Neural progenitor cell (in vitro differentiated cells): Measurements from ENCODE around the gene MEGF10. TPM values are rescaled to one million over a fixed set of nuclear protein-coding genes. Genes with fewer than 3 reads are reported as not detected.

Source experiments
- DNase-seq: peaks from one replicate; pipeline ENCODE4 v3.0.0-alpha.2; 2016; ENCODE audit warnings: low spot score
- H2AFZ ChIP-seq: fragments of 200-600 bp; sonication (generic); replicated peaks from 2 replicates; pipeline ENCODE4 v1.6.1; 2016; ENCODE audit warnings: antibody characterized with exemption
- H3F3A ChIP-seq: fragments of 200-600 bp; sonication (generic); 2 replicates; pipeline ENCODE4 v1.6.1; 2016; ENCODE audit warnings: antibody characterized with exemption, low read depth
- H3K27ac ChIP-seq: fragments of 200-600 bp; sonication (generic); 2 replicates; pipeline ENCODE4 v1.5.1; 2016; ENCODE audit warnings: mild to moderate bottlenecking
- H3K27me3 ChIP-seq: fragments of 200-600 bp; sonication (generic); 2 replicates; pipeline ENCODE4 v1.6.1; 2016; ENCODE audit warnings: mild to moderate bottlenecking, moderate library complexity
- H3K36me3 ChIP-seq: fragments of 200-600 bp; sonication (generic); 2 replicates; pipeline ENCODE4 v1.5.1; 2016
- H3K4me1 ChIP-seq: fragments of 200-600 bp; sonication (generic); 2 replicates; pipeline ENCODE4 v1.6.1; 2016; ENCODE audit warnings: mixed run types
- H3K4me2 ChIP-seq: fragments of 200-600 bp; sonication (generic); 2 replicates; pipeline ENCODE4 v1.6.1; 2016
- H3K4me3 ChIP-seq: fragments of 200-600 bp; sonication (generic); 2 replicates; pipeline ENCODE4 v1.5.1; 2016
- H3K79me2 ChIP-seq: fragments of 200-600 bp; sonication (generic); 2 replicates; pipeline ENCODE4 v1.6.1; 2016; ENCODE audit warnings: low read depth
- H3K9ac ChIP-seq: fragments of 200-600 bp; sonication (generic); 2 replicates; pipeline ENCODE4 v1.6.1; 2016
- H3K9me3 ChIP-seq: fragments of 200-600 bp; sonication (generic); 2 replicates; pipeline ENCODE4 v1.5.1; 2016; ENCODE audit warnings: low read depth
- H4K20me1 ChIP-seq: fragments of 200-600 bp; sonication (generic); 2 replicates; pipeline ENCODE4 v1.6.1; 2016; ENCODE audit warnings: low read depth
- H3K27ac Mint-ChIP-seq: 3 replicates; pipeline ENCODE4 v1.8.0; 2021; ENCODE audit warnings: mixed read lengths
- H3K27me3 Mint-ChIP-seq: 2 replicates; pipeline ENCODE4 v1.8.0; 2022; ENCODE audit warnings: low read depth, mild to moderate bottlenecking, inconsistent platforms, moderate library complexity, mixed read lengths; ENCODE audit not compliant: insufficient read depth
- H3K36me3 Mint-ChIP-seq: 3 replicates; pipeline ENCODE4 v1.8.0; 2021; ENCODE audit warnings: mixed read lengths
- H3K4me1 Mint-ChIP-seq: 3 replicates; pipeline ENCODE4 v1.8.0; 2021; ENCODE audit warnings: mixed read lengths
- H3K4me3 Mint-ChIP-seq: 3 replicates; pipeline ENCODE4 v1.8.0; 2021; ENCODE audit warnings: mild to moderate bottlenecking, moderate library complexity, mixed read lengths
- H3K9me3 Mint-ChIP-seq: 3 replicates; pipeline ENCODE4 v1.8.0; 2020; ENCODE audit warnings: mixed read lengths
- EZH2 ChIP-seq: fragments of 200-600 bp; sonication (generic); IDR thresholded peaks from 2 replicates; pipeline ENCODE4 v1.6.1; 2017; ENCODE audit warnings: antibody characterized with exemption, mild to moderate bottlenecking, moderate library complexity
- EZH2phosphoT487 ChIP-seq: fragments of 200-600 bp; sonication (generic); IDR thresholded peaks from 2 replicates; pipeline ENCODE4 v1.6.1; 2017; ENCODE audit warnings: antibody characterized with exemption
- total RNA-seq: library from RNA; depleted of rRNA; stranded (reverse); fragments of >200 nt; gene quantifications from 2 replicates; pipeline ENCODE4 v1.2.3, GENCODE V29; 2015; ENCODE audit warnings: low replicate concordance
- TF ChIP-seq, protein P1 (sequence below): fragments of 200-600 bp; sonication (generic); IDR thresholded peaks from 2 replicates; pipeline ENCODE4 v1.5.1; 2017; ENCODE audit warnings: antibody characterized with exemption, mild to moderate bottlenecking

The MEGF10 gene
- total RNA-seq, 1 donor from 2014 or later = 1.3 TPM

DNA sequence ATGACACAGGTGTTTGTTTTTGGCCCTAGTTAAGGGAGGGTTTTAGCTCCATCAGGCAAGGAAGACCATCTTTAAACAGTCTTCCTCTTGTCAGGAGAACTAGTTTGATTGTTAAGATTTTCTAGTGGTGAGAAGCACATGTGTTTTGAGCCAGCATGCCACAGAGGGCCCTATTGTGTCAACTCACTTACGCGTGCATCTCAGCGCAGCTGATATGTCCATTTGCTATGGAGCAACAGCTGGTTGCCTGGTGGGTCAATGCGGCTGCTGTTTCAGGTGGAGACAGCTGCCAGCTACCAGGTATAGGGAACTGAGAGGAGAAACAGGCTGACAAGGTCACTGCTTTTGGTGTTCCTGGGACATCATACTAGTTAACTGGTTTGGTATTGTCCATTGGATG lies 126.3 kb downstream of the MEGF10 start:
- peaks cover 16% of the 10 kb centered on the region for H3K36me3 Mint-ChIP-seq
- Histone ChIP-seq H3K4me1 (peaks cover 7% of the 10 kb centered on the region), H3K27ac (no peak overlapping the region), H3K4me3 (no peak overlapping the region), H2AFZ (no peak overlapping the region), H3K36me3 (no peaks in the 10 kb centered on the region), H3K4me2 (no peak overlapping the region), H3K9me3 (no peaks in the 10 kb centered on the region), H3K27me3 (no peaks in the 10 kb centered on the region), H3F3A (no peaks in the 10 kb centered on the region), H3K79me2 (no peaks in the 10 kb centered on the region), H4K20me1 (no peaks in the 10 kb centered on the region), H3K9ac (no peak overlapping the region)
- peaks cover 26% of the 10 kb centered on the region for H3K4me1 Mint-ChIP-seq
- H3K27me3 Mint-ChIP-seq = no peaks in the 10 kb centered on the region
- DNase-seq = no peak
- TF ChIP-seq EZH2phosphoT487 (no peak), EZH2 (no peak)
- TF ChIP-seq, protein P1, sequence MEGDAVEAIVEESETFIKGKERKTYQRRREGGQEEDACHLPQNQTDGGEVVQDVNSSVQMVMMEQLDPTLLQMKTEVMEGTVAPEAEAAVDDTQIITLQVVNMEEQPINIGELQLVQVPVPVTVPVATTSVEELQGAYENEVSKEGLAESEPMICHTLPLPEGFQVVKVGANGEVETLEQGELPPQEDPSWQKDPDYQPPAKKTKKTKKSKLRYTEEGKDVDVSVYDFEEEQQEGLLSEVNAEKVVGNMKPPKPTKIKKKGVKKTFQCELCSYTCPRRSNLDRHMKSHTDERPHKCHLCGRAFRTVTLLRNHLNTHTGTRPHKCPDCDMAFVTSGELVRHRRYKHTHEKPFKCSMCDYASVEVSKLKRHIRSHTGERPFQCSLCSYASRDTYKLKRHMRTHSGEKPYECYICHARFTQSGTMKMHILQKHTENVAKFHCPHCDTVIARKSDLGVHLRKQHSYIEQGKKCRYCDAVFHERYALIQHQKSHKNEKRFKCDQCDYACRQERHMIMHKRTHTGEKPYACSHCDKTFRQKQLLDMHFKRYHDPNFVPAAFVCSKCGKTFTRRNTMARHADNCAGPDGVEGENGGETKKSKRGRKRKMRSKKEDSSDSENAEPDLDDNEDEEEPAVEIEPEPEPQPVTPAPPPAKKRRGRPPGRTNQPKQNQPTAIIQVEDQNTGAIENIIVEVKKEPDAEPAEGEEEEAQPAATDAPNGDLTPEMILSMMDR = no peak
- H3K9me3 Mint-ChIP-seq = peaks cover 2% of the 10 kb centered on the region
- H3K27ac Mint-ChIP-seq = no peak overlapping the region
- H3K4me3 Mint-ChIP-seq = no peak overlapping the region

DNA sequence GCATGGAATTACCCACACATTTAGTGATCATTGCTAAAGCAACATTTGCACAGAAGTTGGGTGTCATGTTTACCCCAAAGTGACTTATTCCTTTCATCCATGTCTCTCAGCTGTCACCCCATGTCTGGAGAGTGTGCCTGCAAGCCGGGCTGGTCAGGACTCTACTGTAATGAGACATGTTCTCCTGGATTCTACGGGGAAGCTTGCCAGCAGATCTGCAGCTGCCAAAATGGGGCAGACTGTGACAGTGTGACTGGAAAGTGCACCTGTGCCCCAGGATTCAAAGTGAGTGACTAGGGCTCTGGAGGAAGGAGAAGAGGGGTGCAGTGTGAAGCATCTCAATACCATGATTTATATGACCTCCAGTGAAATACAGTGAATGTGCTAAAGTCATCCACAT lies 126.9 kb downstream of the MEGF10 start:
- DNase-seq = no peak
- TF ChIP-seq EZH2phosphoT487 (no peak), EZH2 (no peak)
- TF ChIP-seq, protein P1 = no peak
- H3F3A ChIP-seq = no peaks in the 10 kb centered on the region
- H3K4me1 ChIP-seq = peaks cover 7% of the 10 kb centered on the region
- H3K4me2 ChIP-seq = no peak overlapping the region
- H3K27ac ChIP-seq = no peak overlapping the region
- peak overlapping the region; percentile 33 for H3K27ac Mint-ChIP-seq
- H3K4me3 ChIP-seq = no peak overlapping the region
- H3K4me1 Mint-ChIP-seq = peaks cover 26% of the 10 kb centered on the region
- no peaks in the 10 kb centered on the region for H4K20me1 ChIP-seq
- no peaks in the 10 kb centered on the region for H3K36me3 ChIP-seq
- no peak overlapping the region for H3K9ac ChIP-seq
- H3K9me3 Mint-ChIP-seq = peaks cover 2% of the 10 kb centered on the region
- H3K9me3 ChIP-seq = no peaks in the 10 kb centered on the region
- no peaks in the 10 kb centered on the region for H3K27me3 Mint-ChIP-seq
- no peaks in the 10 kb centered on the region for H3K79me2 ChIP-seq
- no peak overlapping the region for H3K4me3 Mint-ChIP-seq
- peaks cover 17% of the 10 kb centered on the region for H3K36me3 Mint-ChIP-seq
- no peak overlapping the region for H2AFZ ChIP-seq
- H3K27me3 ChIP-seq = no peaks in the 10 kb centered on the region

DNA sequence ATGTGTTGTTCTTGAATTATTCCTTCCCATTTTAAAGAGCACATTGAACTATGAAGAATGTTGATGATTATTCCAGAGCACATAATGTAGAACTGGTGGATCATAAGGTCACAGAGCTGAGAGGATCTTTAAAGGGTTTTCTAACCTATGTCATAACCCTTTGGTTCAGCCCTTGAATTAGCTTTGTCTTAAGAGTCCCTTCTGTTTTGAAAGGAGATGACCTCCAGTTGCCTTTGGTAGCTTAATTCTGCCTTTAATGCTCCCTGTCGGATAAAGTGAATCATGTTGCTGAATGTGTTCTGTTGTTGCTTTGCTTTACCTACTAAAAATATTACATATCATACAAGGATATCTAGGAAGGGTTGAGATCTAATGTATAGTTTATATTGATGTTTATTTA lies 127.8 kb downstream of the MEGF10 start:
- peaks cover 7% of the 10 kb centered on the region for H3K4me1 ChIP-seq
- no peak overlapping the region for H3K4me3 ChIP-seq
- Mint-ChIP-seq H3K27me3 (no peaks in the 10 kb centered on the region), H3K4me3 (no peak overlapping the region), H3K9me3 (peaks cover 6% of the 10 kb centered on the region), H3K4me1 (peaks cover 26% of the 10 kb centered on the region), H3K27ac (no peak overlapping the region), H3K36me3 (peaks cover 25% of the 10 kb centered on the region)
- no peaks in the 10 kb centered on the region for H4K20me1 ChIP-seq
- H3K9ac ChIP-seq = no peak overlapping the region
- no peak for DNase-seq
- H2AFZ ChIP-seq = no peak overlapping the region
- TF ChIP-seq EZH2 = no peak
- TF ChIP-seq EZH2phosphoT487 = no peak
- TF ChIP-seq, protein P1 = no peak
- no peak overlapping the region for H3K4me2 ChIP-seq
- H3K27ac ChIP-seq = no peak overlapping the region
- H3K9me3 ChIP-seq = no peaks in the 10 kb centered on the region
- no peaks in the 10 kb centered on the region for H3F3A ChIP-seq
- H3K27me3 ChIP-seq = no peaks in the 10 kb centered on the region
- H3K36me3 ChIP-seq = no peaks in the 10 kb centered on the region
- no peaks in the 10 kb centered on the region for H3K79me2 ChIP-seq
